Activated CD4-positive, alpha-beta T cell treated with anti-CD3 and anti-CD28 coated beads for 24 hours (primary cell): ENCODE data around the gene SYNJ2.
"Not testable (repeated sequence)": the region's sequence is repeated elsewhere in the genome, so short reads cannot be mapped to it uniquely, and the experiment has no call there.

Source experiments
- DNase-seq, 2 donors: peaks; one replicate each; pipeline ENCODE4 v3.0.0-alpha.2; 2020; ENCODE audit warnings: low read depth in 2 of 2

Gene SYNJ2

DNA sequence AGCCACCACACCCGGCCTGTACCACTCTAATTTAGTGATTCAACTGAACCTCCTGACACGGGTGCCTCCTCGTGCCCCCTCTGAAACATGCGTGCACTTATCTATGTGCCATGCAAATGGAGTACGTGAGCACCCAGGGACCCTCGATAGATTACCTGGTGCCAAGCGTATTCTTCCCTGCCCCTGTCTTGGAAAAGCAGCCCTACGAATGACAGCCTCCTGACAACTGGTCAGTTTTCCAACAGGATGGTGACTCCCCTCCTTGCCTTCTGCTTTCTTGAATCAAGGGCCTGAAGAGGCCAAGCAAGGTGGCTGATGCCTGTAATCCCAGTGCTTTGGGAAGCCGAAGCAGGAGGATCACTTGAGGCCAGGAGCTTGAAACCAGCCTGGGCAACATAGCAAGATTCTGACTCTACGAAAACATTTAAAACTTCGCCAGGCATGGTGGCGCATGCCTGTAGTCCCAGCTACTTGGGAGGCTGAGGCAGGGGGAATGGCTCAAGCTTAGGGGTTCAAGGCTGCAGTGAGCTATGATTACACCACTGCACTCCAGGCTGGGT, 25.4 kb upstream of the SYNJ2 start:
- no peak for DNase-seq

GRCh38 chr6:157959451-157960227, 22.0 kb upstream of the SYNJ2 start:
- no peak for DNase-seq

DNA sequence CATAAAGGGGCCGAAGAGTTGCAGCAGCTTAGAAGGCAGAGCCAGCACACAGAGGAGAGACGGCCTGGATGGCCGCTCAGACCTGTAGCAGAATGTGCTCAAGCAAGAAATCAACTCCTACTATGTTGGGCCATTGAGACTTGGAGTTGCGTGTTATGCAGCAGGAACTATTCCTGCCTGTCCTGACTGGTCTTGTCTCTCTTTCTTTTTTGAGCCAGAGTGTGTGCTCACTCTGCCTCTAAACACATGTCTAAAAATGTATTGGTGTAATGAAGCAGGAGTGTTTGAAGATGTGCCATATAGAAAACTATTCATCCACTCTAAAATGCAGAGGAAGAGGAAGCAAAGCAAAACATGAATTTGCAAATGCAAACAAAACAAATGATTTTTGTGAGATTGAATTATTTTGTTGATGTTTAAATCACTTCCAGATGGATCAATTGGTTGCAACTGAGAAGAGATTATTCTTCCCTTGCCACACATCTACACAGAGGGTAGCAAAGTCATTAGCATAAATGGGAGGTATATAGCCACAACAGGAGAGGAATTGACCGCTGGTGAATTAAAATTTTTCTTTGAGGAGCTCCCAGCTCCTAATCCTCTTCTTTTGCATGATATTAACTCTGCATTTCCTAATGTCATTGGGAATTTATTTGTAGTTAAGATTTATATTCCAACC, 20.4 kb upstream of the SYNJ2 start:
- no peak for DNase-seq

GRCh38 chr6:157961832-157962575, 19.7 kb upstream of the SYNJ2 start:
- no peak for DNase-seq

- DNase-seq: no peak
Measured at GRCh38 chr6:157962601-157963302, 18.9 kb upstream of the SYNJ2 start.

DNA sequence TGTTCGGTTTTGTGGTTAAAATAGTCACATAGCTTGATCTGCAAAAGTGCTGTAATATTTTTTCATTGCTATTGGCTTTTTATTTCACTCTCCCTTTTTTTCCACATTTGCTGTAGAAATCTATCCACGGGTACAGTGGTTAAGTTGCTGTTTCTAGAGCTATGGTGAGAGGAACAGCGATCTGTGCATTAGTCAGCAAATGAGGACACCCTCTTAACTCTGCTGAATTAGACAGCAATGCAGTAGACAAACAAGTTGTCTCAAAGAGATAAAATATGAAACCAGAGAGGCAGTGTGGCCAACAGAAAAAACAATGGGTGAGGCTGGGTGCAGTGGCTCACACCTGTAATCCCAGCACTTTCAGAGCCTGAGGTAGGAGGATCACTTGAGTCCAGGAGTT, 17.6 kb upstream of the SYNJ2 start:
- no peak for DNase-seq

DNA sequence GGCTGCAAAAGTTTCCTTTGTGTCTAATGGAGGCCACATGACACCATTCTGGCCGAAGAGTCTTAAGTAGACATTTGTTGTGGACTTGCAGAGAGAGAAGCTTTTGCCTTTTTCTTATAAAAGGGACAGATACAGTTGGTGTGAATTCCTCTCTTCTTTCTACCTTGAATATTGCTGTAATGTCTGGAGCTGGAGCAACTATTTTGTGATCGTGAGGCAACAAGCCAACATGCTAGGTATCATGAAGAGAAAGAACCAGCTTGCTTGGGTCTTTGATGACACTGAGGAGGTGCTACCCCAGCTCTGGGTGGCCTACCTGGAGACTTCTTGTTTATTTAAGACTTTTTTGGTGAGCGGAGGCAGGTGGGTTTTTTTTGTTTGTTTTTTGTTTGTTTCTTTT, 16.3 kb upstream of the SYNJ2 start:
- DNase-seq: no peak

GRCh38 chr6:157966589-157966977, 15.1 kb upstream of the SYNJ2 start:
- DNase-seq: no peak

GRCh38 chr6:157967020-157967419, 14.6 kb upstream of the SYNJ2 start:
- no peak for DNase-seq

DNA sequence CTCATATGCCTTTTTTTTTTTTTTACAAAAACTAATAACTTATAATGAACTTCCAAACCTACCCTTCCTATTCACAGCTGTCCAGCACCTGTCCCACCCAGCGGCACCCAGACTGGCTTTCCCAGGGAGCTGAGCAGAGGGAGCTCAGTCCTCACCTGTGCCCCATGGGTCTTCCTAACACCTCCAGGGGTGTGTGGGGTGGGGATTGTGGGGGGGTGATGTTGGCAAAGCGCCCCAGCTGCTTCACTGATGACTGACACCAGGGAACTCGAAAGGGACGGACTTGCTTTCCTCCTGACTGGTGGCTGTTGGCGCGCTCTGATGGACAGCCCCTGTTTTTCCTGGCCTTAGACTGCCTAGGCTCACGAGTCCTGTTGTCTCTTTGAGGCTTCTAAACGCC, 14.2 kb upstream of the SYNJ2 start:
- DNase-seq: no peak

DNA sequence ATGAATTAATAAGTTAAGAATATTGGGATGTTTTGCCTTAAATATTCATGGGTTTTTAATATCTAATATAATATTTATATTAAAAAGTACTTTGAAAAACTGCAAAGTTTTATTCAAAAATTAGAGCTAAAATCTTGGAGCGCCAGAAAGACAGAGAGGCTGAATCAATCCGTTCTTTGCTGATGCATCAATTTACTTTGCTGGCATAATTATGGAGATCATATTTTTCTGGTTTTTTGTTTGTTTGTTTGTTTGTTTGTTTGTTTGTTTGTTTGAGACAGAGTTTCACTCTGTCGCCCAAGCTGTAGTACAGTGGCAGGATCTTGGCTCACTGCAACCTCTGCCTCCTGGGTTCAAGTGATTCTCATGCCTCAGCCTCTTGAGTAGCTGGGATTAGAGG, 9.5 kb upstream of the SYNJ2 start:
- not testable (repeated sequence) for DNase-seq

GRCh38 chr6:157974341-157974894, 7.2 kb upstream of the SYNJ2 start:
- DNase-seq: no peak

- DNase-seq: no peak
Measured at GRCh38 chr6:157974967-157975366, 6.7 kb upstream of the SYNJ2 start.

DNA sequence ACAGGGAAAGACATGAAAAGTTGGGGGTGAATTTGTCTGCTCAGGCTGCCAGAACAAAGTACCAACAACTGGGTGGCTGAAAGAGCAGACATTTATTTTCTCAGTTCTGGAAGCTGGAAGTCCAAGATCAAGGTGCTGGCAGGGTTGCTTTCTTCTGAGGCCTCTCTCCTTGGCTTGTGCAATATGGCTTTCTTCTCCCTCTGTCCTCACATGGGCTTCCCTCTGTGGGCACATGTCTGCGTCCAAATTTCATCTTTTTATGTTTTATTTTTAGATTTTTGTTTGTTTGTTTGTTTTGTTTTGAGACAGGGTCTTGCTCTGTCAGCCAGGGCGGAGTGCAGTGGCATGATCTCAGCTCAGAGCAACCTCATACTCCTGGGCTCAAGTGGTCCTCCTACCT, 6.2 kb upstream of the SYNJ2 start:
- no peak for DNase-seq

- DNase-seq: no peak
Measured at GRCh38 chr6:157976345-157977175, 5.1 kb upstream of the SYNJ2 start.

GRCh38 chr6:157977176-157977804, 4.4 kb upstream of the SYNJ2 start:
- DNase-seq: no peak

GRCh38 chr6:157978021-157978783, 3.5 kb upstream of the SYNJ2 start:
- DNase-seq: no peak

DNA sequence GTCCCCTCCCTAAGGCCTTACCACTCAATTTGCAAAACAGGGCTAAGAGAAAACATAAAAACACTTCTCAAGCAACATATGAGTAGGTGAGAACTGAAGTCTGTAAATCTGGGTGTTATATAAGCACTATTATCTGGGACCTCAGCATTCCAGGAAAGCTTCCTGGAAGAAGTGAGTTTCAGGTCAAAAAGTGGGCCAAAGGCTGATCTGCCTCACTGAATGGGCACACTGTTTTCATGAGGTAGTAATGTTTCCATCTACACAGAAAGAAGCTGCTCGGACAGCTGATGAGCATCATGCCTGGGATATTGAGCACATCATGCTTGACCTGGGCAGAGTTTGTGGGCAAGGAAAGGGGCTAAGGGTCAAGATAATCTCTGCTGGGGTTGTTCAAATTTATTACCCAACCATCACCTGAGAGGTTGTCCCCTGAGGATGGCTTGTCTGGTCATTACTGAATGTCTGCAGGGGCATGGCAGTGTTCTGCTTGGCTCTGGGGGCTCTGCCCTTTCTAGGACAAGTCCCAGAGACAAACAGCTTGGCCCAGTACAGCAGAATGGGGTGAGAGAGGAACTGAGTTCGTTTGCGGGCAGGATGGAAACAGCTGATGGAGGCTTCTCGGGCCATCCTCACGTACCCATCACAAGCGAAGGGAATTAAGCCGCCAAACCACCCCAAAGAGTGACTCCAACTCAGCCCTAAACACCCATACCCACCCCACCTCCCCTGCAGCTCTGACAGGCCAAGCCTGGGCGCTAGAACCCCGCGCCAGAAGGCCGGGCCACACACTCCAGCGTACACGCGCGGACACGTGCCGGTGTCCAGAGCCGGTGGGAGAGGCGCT, 1.2 kb upstream of the SYNJ2 start:
- DNase-seq: no peak

DNA sequence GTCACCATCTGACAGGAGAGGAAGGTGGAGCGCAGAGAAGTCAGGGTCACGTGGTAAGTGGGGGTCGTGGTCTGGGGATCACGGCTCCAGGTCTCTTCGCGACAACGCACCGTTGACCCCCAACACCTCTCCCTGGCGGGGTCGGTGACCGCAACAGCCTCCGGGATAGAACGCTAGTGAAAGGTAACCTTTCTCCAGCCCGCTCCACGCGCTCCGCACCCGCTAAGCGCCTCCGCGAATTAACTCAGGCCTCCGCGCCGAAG, 600 bp upstream of the SYNJ2 start:
- peak in 1 of 2 donors; percentile 27 for DNase-seq
